Activated CD4-positive, CD25-positive, alpha-beta regulatory T cell treated with anti-CD3 and anti-CD28 coated beads, Interleukin-2, amount 50 U/mL, for 72 hours (primary cell): Measurements from ENCODE around the gene MAST4.
"Not testable (repeated sequence)": the region's sequence is repeated elsewhere in the genome, so short reads cannot be mapped to it uniquely, and the experiment has no call there.

ENCODE experiments used
- DNase-seq: peaks from one replicate; pipeline ENCODE4 v3.0.0; 2021

MAST4 gene

DNA sequence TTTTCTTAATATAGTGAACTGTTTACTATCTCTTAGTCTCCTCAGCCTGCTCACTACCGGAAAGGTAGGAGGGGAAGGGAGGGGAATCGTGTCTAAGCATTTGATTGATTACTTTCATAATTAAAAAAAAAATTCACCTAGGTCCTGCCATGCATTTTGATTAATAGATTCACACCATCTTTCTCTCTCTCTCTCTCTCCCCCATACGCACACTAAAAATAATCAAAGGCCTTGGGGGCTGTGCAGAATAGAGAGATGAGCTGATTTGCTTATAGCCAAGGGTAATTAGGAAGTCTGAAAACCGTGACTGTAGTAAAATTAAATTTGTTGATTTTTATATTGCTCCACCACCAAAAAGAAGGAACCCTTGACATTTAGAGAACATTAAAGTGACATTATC, 550.8 kb downstream of the MAST4 start:
- DNase-seq, result no peak

DNA sequence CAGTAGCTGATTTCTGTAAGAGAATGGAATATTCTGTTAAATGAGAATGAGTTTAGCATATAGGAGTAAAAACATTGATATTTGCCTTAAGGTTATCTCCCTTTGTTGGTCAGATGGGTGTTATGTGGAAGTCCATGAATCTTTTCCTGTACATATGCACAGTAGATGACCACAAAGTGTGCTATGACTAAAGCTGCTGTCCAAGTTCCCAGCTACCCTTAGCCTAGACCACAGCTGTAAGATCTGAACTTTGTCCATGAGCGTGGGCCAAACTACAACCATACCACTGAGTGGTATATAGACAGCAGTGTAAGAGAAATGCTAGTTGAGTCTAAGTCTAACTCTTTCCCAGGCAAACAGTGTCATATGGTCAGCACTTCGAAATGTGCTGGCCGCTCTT, 551.6 kb downstream of the MAST4 start:
- no peak for DNase-seq

DNA sequence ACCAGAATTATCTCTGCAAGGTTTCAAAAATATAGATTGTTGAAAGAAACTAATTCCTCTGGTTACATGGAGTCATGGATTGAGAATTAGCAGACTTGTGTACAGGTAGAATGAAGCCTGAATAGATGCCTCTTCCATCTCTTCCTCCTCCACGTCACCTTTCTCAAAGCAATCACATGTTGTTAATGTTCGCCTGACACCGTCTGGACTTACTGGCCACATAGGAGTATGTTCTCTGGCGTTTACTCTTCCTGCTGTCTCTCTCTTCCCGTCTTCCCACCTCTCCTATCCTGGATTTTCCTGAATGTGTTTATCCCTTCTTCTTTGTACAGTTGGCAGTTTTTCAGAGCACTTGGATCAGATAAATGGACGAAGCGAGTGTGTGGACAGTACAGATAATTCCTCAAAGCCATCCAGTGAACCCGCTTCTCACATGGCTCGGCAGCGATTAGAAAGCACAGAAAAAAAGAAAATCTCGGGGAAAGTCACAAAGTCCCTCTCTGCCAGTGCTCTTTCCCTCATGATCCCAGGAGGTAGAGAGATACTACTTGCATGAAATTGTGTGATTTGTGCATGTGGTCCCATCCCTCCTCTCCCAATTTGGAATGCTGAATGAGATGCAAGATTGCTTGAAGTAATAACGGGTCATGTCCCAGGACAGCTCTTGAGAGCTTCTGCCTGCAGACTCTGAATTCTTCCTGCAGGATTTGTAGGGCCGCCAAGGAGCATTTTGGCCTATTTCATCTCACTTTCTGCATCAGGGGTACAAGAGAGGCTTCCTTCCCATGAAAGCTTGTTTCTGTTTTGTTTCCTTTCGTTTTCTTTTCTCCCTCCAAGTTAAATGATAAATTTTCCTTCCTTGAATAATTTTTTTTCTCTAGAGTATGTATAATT, 553.1 kb downstream of the MAST4 start:
- DNase-seq, result no peak

DNA sequence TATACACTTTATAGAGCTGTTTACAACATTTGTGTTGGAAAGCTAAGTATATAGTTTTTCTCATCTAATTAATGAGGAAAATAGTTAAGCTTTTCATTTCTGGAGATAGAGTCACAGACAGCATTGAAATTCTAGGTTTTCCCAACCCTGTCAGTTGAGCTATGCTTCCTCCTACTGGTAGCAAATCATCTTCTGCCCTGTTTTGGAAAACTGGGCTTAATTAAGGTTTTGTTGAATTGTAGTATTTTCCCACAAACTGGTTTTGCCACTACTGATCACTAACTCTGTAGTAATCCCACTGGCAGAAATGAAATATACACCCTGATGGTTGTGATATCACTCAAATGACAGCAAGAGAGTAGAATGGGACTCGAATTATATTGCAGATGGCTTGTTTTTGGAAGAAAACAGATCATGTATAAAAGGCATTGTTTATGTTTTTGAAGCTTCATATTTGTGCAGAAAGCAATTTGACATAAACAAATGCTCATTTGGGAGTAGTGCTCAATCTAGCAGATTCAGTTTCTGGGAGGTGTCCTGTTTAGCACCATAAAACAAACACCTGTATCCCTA, 553.8 kb downstream of the MAST4 start:
- no peak for DNase-seq

DNA sequence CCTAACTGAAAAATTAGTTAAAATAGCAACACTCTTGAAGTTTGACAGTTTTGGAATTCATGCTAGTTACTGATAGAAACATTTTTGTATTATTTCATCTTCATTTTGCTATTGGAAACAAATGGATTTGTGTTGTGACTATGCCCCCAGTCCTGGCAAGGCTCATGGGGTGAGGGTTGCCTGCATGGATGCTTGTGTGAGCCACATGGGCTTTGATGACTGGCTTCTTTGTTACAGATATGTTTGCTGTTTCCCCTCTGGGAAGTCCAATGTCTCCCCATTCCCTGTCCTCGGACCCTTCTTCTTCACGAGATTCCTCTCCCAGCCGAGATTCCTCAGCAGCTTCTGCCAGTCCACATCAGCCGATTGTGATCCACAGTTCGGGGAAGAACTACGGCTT, 556.2 kb downstream of the MAST4 start:
- no peak for DNase-seq

DNA sequence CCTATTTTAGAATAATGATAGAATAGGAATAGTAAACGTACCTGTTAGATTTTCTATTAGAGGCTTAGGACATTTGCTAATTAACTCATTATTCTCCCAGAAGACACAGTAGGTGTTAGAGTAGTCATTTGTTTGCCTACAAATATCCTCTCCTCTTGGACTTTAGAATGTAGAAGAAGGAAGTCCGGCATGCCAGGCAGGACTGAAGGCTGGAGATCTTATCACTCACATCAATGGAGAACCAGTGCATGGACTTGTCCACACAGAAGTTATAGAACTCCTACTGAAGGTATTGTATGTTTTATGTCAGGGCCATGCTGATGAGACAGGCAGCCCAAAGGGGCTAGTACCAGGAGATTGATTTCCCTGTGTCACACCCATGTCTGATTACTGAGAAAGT, 557.1 kb downstream of the MAST4 start:
- DNase-seq, result no peak

DNA sequence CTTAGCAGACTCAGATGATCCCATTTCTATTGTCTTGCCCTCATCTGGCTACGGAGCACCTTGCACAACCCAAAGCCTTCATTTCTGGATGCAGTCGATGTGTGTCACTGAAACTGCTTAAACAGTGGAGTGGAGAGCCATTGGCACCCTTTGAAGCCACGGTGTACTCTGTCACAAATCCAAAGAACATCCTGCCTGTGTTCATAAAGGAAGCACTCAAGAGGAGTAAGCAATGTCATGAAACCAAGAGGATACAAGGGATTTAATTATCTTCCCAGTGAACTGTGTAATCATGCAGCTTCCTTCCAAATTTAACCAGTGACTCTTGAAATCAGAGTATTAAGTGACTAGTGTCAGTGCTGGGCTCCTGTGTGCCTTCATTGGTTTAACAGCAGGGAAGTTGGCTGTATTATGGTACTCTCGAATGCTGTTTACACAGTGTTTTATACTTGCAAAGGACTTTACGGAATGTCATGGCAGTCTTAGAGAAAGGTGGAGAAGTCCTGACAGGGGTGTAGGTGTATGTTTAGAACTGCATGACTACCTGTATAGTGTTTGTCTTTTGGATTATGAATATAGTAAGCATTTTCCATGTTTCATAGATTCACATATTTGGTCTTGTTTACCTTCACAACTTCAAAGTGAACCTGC, 558.5 kb downstream of the MAST4 start:
- no peak for DNase-seq

DNA sequence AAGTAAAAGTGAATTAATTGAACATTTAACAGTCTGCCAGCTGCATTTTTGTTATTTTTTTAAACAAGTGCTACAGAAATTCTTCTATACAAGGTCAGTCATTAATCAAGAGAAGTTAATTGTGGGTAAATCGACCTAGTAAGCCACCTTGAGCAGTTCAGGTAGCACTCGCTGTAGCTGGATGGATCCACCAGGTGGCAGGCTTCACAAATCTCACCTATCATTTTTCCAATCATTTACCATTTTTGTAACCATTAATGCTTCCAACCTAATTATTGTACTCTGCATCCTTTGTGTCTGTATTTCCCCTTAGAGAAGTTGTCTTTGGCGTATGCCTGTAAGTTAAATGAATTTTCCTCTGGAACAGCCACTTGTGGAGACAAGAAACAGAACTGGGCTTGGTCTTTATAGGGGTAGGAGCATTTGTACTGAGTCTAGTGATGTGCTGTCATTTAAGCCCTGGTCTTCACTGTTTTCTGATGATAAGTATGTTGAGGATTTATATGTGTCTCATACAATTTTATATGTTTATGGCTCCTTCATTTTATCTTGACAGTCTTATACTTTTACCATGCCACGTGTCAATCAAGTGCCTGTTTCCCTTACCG, 560.9 kb downstream of the MAST4 start:
- DNase-seq, result peak; percentile 37

DNA sequence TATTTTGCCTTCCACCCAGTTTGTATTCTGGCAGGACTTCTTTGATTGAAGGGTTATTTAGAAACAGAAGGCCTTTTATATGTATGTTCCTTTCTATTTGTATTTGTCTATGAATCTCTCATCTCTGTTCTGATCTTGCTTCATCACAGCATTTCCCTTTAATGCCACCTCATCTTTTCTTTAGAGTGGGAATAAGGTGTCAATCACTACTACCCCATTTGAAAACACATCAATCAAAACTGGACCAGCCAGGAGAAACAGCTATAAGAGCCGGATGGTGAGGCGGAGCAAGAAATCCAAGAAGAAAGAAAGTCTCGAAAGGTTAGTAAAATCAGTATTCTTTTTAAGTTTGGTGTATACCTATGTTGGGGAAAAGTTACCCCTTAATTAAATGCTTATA, 564.1 kb downstream of the MAST4 start:
- DNase-seq, result no peak

DNA sequence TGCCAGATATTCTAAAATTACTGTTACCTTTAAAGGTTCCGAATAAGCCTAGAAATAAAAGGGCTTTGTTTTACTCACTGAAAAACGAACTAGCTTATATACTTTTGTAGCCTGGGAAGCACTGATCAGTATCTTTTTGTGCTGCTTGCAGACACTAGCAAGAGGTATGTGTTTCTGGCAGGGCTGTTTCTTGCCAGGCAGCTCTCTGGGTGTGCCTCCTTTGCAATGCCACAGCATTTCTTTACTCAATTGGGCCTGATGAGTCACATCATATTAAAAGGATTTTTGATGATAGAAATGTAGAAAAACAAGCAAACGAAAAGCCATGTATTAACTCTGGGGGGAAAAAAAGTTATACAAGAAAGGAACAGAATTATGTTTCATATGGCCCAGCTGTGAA, 564.8 kb downstream of the MAST4 start:
- DNase-seq, result no peak

DNA sequence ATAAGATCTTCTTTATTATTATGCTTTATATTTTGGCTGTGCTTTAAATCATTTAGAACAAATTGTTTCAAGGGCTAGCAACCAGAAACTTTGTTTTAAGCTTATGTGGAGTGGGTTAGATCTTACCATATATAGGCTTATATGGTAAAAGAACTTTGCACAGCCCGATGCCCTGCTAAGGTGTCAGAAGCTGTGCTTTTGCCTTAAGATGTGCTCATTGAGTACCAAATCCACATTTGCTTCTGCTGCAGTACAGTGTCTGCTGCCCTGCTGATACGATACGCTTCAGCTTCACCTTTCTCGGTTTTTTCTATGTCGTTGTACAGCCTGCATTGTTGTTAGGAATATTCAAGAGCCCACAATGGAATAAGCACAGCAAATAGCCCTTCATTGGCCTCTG, 565.6 kb downstream of the MAST4 start:
- DNase-seq, result no peak

DNA sequence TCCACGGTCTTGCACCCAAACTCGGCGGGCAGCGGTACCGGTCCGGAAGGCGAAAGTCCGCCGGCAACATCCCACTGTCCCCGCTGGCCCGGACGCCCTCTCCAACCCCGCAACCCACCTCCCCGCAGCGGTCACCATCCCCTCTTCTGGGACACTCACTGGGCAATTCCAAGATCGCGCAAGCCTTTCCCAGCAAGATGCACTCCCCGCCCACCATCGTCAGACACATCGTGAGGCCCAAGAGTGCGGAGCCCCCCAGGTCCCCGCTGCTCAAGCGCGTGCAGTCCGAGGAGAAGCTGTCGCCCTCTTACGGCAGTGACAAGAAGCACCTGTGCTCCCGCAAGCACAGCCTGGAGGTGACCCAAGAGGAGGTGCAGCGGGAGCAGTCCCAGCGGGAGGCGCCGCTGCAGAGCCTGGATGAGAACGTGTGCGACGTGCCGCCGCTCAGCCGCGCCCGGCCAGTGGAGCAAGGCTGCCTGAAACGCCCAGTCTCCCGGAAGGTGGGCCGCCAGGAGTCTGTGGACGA, 567.1 kb downstream of the MAST4 start:
- DNase-seq, result no peak

DNA sequence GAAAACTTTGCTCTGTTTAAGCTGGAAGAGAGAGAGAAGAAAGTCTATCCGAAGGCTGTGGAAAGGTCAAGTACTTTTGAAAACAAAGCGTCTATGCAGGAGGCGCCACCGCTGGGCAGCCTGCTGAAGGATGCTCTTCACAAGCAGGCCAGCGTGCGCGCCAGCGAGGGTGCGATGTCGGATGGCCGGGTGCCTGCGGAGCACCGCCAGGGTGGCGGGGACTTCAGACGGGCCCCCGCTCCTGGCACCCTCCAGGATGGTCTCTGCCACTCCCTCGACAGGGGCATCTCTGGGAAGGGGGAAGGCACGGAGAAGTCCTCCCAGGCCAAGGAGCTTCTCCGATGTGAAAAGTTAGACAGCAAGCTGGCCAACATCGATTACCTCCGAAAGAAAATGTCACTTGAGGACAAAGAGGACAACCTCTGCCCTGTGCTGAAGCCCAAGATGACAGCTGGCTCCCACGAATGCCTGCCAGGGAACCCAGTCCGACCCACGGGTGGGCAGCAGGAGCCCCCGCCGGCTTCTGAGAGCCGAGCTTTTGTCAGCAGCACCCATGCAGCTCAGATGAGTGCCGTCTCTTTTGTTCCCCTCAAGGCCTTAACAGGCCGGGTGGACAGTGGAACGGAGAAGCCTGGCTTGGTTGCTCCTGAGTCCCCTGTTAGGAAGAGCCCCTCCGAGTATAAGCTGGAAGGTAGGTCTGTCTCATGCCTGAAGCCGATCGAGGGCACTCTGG, 567.8 kb downstream of the MAST4 start:
- DNase-seq, result no peak

DNA sequence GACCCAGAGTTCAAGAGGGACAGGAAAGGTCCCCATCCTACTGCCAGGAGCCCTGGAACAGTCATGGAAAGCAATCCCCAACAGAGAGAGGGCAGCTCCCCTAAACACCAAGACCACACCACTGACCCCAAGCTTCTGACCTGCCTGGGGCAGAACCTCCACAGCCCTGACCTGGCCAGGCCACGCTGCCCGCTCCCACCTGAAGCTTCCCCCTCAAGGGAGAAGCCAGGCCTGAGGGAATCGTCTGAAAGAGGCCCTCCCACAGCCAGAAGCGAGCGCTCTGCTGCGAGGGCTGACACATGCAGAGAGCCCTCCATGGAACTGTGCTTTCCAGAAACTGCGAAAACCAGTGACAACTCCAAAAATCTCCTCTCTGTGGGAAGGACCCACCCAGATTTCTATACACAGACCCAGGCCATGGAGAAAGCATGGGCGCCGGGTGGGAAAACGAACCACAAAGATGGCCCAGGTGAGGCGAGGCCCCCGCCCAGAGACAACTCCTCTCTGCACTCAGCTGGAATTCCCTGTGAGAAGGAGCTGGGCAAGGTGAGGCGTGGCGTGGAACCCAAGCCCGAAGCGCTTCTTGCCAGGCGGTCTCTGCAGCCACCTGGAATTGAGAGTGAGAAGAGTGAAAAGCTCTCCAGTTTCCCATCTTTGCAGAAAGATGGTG, 568.8 kb downstream of the MAST4 start:
- no peak for DNase-seq

DNA sequence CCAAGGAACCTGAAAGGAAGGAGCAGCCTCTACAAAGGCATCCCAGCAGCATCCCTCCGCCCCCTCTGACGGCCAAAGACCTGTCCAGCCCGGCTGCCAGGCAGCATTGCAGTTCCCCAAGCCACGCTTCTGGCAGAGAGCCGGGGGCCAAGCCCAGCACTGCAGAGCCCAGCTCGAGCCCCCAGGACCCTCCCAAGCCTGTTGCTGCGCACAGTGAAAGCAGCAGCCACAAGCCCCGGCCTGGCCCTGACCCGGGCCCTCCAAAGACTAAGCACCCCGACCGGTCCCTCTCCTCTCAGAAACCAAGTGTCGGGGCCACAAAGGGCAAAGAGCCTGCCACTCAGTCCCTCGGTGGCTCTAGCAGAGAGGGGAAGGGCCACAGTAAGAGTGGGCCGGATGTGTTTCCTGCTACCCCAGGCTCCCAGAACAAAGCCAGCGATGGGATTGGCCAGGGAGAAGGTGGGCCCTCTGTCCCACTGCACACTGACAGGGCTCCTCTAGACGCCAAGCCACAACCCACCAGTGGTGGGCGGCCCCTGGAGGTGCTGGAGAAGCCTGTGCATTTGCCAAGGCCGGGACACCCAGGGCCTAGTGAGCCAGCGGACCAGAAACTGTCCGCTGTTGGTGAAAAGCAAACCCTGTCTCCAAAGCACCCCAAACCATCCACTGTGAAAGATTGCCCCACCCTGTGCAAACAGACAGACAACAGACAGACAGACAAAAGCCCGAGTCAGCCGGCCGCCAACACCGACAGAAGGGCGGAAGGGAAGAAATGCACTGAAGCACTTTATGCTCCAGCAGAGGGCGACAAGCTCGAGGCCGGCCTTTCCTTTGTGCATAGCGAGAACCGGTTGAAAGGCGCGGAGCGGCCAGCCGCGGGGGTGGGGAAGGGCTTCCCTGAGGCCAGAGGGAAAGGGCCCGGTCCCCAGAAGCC, 569.6 kb downstream of the MAST4 start:
- peak; percentile 75 for DNase-seq

DNA sequence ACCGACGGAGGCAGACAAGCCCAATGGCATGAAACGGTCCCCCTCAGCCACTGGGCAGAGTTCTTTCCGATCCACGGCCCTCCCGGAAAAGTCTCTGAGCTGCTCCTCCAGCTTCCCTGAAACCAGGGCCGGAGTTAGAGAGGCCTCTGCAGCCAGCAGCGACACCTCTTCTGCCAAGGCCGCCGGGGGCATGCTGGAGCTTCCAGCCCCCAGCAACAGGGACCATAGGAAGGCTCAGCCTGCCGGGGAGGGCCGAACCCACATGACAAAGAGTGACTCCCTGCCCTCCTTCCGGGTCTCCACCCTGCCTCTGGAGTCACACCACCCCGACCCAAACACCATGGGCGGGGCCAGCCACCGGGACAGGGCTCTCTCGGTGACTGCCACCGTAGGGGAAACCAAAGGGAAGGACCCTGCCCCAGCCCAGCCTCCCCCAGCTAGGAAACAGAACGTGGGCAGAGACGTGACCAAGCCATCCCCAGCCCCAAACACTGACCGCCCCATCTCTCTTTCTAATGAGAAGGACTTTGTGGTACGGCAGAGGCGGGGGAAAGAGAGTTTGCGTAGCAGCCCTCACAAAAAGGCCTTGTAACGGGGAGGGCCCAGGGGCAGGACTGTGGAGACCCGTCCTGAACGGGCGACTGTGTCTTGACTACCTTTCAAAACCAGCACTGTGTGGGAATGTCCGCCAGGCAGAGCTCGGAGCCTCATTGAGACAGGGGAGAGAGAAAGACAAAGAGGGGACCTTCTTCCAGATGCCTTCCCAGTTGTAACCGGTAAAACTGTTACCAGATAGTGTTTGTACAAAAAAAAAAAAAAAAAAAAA, 570.5 kb downstream of the MAST4 start:
- peak; percentile 75 for DNase-seq

DNA sequence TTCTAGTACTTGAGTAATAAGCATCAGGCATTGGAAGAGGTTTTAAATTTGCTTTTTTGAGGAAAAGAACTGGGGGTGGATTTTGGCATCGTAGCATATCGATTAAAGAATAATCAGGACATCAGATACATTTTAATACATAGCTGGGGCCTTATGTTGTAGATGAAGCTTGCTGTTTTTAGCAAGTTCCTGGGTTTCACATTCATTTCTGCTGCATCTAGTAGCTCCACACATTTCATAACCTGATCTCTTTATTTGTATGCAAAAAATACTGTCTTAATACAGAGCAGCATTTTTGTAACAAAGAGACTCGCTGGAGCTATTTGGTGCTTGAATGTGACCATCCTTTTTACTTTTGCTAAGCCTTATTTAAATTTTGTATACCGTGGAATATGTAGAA, 571.9 kb downstream of the MAST4 start:
- DNase-seq, result no peak

DNA sequence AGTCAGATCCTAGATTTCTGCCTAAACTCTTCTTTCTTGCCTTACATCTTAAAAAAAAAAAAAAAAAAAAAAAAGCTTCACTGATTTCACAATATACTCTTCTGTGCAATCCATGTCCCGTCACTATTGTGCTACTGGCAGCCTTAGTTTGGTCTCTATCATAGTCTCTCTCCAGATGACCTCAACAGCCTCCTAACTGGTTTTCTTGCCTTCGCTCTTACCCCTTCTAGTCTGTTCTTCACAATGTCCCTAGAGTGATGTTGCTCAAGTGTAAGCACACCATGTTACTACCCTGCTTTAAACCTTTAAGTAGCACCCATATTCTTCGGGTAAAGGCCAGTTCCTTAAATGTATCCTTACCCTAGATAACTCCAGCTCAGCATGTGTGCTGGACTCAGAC, 574.6 kb downstream of the MAST4 start:
- no peak for DNase-seq

DNA sequence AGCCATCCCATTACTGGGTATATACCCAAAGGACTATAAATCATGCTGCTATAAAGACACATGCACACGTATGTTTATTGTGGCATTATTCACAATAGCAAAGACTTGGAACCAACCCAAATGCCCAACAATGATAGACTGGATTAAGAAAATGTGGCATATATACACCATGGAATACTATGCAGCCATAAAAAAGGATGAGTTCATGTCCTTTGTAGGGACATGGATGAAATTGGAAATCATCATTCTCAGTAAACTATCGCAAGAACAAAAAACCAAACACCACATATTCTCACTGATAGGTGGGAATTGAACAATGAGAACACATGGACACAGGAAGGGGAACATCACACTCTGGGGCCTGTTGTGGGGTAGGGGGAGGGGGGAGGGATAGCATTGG, 577.2 kb downstream of the MAST4 start:
- DNase-seq, result not testable (repeated sequence)

DNA sequence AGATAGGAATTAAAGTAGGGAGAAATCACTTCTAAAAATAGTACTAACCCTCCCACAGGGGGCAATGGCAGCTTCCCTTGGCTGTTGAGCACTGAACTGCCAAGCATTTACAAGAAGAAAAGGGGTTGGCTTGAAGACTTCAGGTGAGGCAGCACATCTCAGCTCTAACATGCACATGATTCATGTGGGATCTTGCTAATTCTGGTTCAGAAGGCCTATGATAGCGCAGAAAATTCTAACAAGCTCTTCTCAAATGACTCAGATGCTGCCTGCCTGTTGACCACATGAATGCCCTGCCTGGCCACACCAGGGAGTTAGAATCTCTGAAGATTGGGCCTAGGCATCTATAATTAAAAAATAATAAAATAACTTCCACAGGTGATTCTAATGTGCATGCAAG, 577.8 kb downstream of the MAST4 start:
- DNase-seq, result no peak
